HCT116 (cell line): ENCODE measurements around the gene ANKRD44. TPM values are rescaled to one million over a fixed set of nuclear protein-coding genes. Genes with fewer than 3 reads are reported as not detected.
A peak's percentile ranks its signal among the peaks of the same experiment; 100 is the strongest.

ENCODE experiments used
- ATAC-seq: fragments of 200-7000 bp; cut with Tn5 transposase; 2 replicates; pipeline ENCODE4 v1.9.1; 2020; ENCODE audit warnings: mild to moderate bottlenecking, moderate library complexity
- BruUV-seq: library from RNA; stranded (reverse); fragments of 400-500 nt; replicated peaks from 2 replicates; lab custom pipeline; 2021; lab: Mats Ljungman, UMichigan
- CTCF ChIA-PET: fragments of 300-600 bp; sonication (Branson Sonifier 250); formaldehyde crosslinking; loops from one replicate; lab custom pipeline; 2021; ENCODE audit warnings: antibody characterized with exemption; lab: Charles Lee
- POLR2A ChIA-PET: fragments of 300-600, 350-600 bp; sonication (Branson Sonifier 250); formaldehyde crosslinking; loops from one replicate; lab custom pipeline; 2021; ENCODE audit warnings: antibody characterized with exemption; lab: Charles Lee
- RAD21 ChIA-PET, 2 experiments: fragments of 300-600 bp; sonication (Branson Sonifier 250); formaldehyde crosslinking; loops; one replicate each; lab custom pipeline; 2023; ENCODE audit warnings: low total read pairs in 2 of 2; ENCODE audit not compliant: uncharacterized antibody in 2 of 2, unreplicated experiment in 2 of 2, low non-redundant PET in 1 of 2; lab: Charles Lee
- DNase-seq: peaks from one replicate; pipeline ENCODE4 v3.0.0-alpha.2; 2010; ENCODE audit warnings: low read depth, low spot score
- H2AFZ ChIP-seq: fragments of 200-600 bp; shearing (Covaris generic), sonication (generic); 2 replicates; pipeline ENCODE4 v1.6.1; 2017; ENCODE audit warnings: low read depth, mixed run types, mixed read lengths, antibody characterized with exemption, low read length; ENCODE audit not compliant: poor library complexity, severe bottlenecking
- H3K27ac ChIP-seq: 2 replicates; pipeline ENCODE4 v1.5.1; 2012; ENCODE audit warnings: low read depth, low read length
- H3K27me3 ChIP-seq: fragments of 200-600 bp; sonication (generic); 2 replicates; pipeline ENCODE4 v1.6.1; 2016; ENCODE audit warnings: mixed run types, low read length, mixed read lengths; ENCODE audit not compliant: insufficient read depth
- H3K36me3 ChIP-seq, 2 experiments: fragments of 200-500 bp in 1 of 2; fragments of 200-600 bp in 1 of 2; sonication (Bioruptor generic) in 1 of 2; sonication (generic) in 1 of 2; 2 replicates each; pipeline versions ENCODE4 v1.5.1 to v1.6.1; 2014 to 2016; ENCODE audit warnings: low read length in 2 of 2, inconsistent platforms in 1 of 2, mixed read lengths in 1 of 2, mixed run types in 1 of 2; ENCODE audit not compliant: insufficient read depth in 2 of 2, control insufficient read depth in 1 of 2
- H3K4me1 ChIP-seq, 2 experiments: fragments of 200-600 bp in 1 of 2; sonication (generic) in 1 of 2; 2 replicates each; pipeline versions ENCODE4 v1.5.1 to v1.6.1; 2012 to 2017; ENCODE audit warnings: low read length in 2 of 2, inconsistent platforms in 1 of 2, mild to moderate bottlenecking in 1 of 2, mixed read lengths in 1 of 2, mixed run types in 1 of 2, moderate library complexity in 1 of 2; ENCODE audit not compliant: insufficient read depth in 2 of 2, control insufficient read depth in 1 of 2
- H3K4me2 ChIP-seq: fragments of 200-600 bp; sonication (generic); 2 replicates; pipeline ENCODE4 v1.6.1; 2017; ENCODE audit warnings: mixed run types, low read length, mixed read lengths
- H3K4me3 ChIP-seq, 2 experiments: fragments of 200-600 bp in 1 of 2; sonication (generic) in 1 of 2; replicated peaks in 1 of 2; 2 replicates each; pipeline ENCODE4 v1.5.1; 2011 to 2016; ENCODE audit warnings: low read length in 2 of 2, control low read depth in 1 of 2, low read depth in 1 of 2, mild to moderate bottlenecking in 1 of 2, mixed read lengths in 1 of 2, mixed run types in 1 of 2
- H3K79me2 ChIP-seq: fragments of 200-600 bp; sonication (generic); 2 replicates; pipeline ENCODE4 v1.6.1; 2017; ENCODE audit warnings: mild to moderate bottlenecking, mixed run types, low read length, moderate library complexity, mixed read lengths; ENCODE audit not compliant: insufficient read depth
- H3K9ac ChIP-seq: fragments of 200-600 bp; sonication (generic); 2 replicates; pipeline ENCODE4 v1.6.1; 2016; ENCODE audit warnings: low read length, mixed read lengths
- H3K9me2 ChIP-seq: fragments of 200-600 bp; sonication (generic), shearing (Covaris generic); 2 replicates; pipeline ENCODE4 v1.6.1; 2017; ENCODE audit warnings: mixed run types, mild to moderate bottlenecking, moderate library complexity; ENCODE audit not compliant: insufficient read depth
- H3K9me3 ChIP-seq, 2 experiments: fragments of 200-500 bp in 1 of 2; fragments of 200-600 bp in 1 of 2; sonication (Bioruptor generic) in 1 of 2; sonication (generic) in 1 of 2; 2 replicates each; pipeline ENCODE4 v1.6.1; 2014 to 2017; ENCODE audit warnings: low read length in 2 of 2, mixed read lengths in 2 of 2, inconsistent platforms in 1 of 2, low read depth in 1 of 2, mild to moderate bottlenecking in 1 of 2, mixed run types in 1 of 2, moderate library complexity in 1 of 2; ENCODE audit not compliant: control insufficient read depth in 1 of 2, insufficient read depth in 1 of 2
- H4K20me1 ChIP-seq: fragments of 200-600 bp; sonication (generic), shearing (Covaris generic); 2 replicates; pipeline ENCODE4 v1.6.1; 2017; ENCODE audit warnings: mixed run types, mild to moderate bottlenecking, moderate library complexity; ENCODE audit not compliant: insufficient read depth
- CBX3 ChIP-seq: IDR thresholded peaks from 2 replicates; pipeline ENCODE4 v1.6.1; 2012; ENCODE audit warnings: low read depth
- CEBPB ChIP-seq: IDR thresholded peaks from 2 replicates; pipeline ENCODE4 v1.6.1; 2012; ENCODE audit warnings: low read depth
- EGR1 ChIP-seq: IDR thresholded peaks from 2 replicates; pipeline ENCODE4 v1.6.1; 2012; ENCODE audit warnings: low read depth
- ELF1 ChIP-seq: IDR thresholded peaks from 2 replicates; pipeline ENCODE4 v1.6.1; 2012; ENCODE audit warnings: low read depth, borderline replicate concordance
- EZH2 ChIP-seq: fragments of 200-600 bp; sonication (generic); IDR thresholded peaks from 2 replicates; pipeline ENCODE4 v1.6.1; 2017; ENCODE audit warnings: antibody characterized with exemption, mixed run types
- EZH2phosphoT487 ChIP-seq: fragments of 200-600 bp; IDR thresholded peaks from 2 replicates; pipeline ENCODE4 v1.6.1; 2018; ENCODE audit warnings: antibody characterized with exemption, borderline replicate concordance
- FOSL1 ChIP-seq: IDR thresholded peaks from 2 replicates; pipeline ENCODE4 v1.6.1; 2012; ENCODE audit warnings: low read depth
- JUND ChIP-seq: IDR thresholded peaks from 2 replicates; pipeline ENCODE4 v1.6.1; 2012
- POLR2A ChIP-seq: IDR thresholded peaks from 2 replicates; pipeline ENCODE4 v1.7.0; 2011; ENCODE audit warnings: borderline replicate concordance; ENCODE audit not compliant: insufficient read depth, insufficient read length; ENCODE audit errors: extremely low read depth
- POLR2AphosphoS5 ChIP-seq: IDR thresholded peaks from 2 replicates; pipeline ENCODE4 v1.6.1; 2011; ENCODE audit warnings: mild to moderate bottlenecking, low read depth, low read length, moderate library complexity
- RAD21 ChIP-seq: IDR thresholded peaks from 2 replicates; pipeline ENCODE4 v1.6.1; 2012; ENCODE audit warnings: low read depth, mild to moderate bottlenecking
- SP1 ChIP-seq: IDR thresholded peaks from 2 replicates; pipeline ENCODE4 v1.6.1; 2012; ENCODE audit warnings: low read depth
- SRF ChIP-seq: IDR thresholded peaks from 2 replicates; pipeline ENCODE4 v1.6.1; 2012; ENCODE audit warnings: low read depth
- TCF7L2 ChIP-seq: IDR thresholded peaks from 2 replicates; pipeline ENCODE4 v1.7.0; 2011; ENCODE audit warnings: borderline replicate concordance, inconsistent platforms; ENCODE audit not compliant: insufficient read depth, insufficient read length; ENCODE audit errors: extremely low read depth
- YY1 ChIP-seq: IDR thresholded peaks from 2 replicates; pipeline ENCODE4 v1.6.1; 2011; ENCODE audit warnings: low read length, low read depth, moderate library complexity, mild to moderate bottlenecking; ENCODE audit not compliant: insufficient replicate concordance; ENCODE audit errors: extremely low read depth
- ZFX ChIP-seq: fragments of 450-650 bp; IDR thresholded peaks from 2 replicates; pipeline ENCODE4 v1.6.1; 2017
- ZNF274 ChIP-seq: fragments of 200-500 bp; sonication (Bioruptor generic); IDR thresholded peaks from 2 replicates; pipeline ENCODE4 v1.6.1; 2014; ENCODE audit warnings: mild to moderate bottlenecking, low read depth, low read length, inconsistent platforms
- intact Hi-C: fragments of 100-400 bp; cut with micrococcal nuclease; formaldehyde crosslinking; loops from 2 replicates; pipeline ENCODE4 v1.10.0; 2022
- total RNA-seq: library from RNA; stranded (reverse); gene quantifications from one replicate; pipeline ENCODE4 v1.2.1, GENCODE V29; 2021; ENCODE audit not compliant: unreplicated experiment
- TF ChIP-seq, protein P1 (sequence below), 3 experiments: fragments of 200-600 bp in 1 of 3; sonication (generic) in 1 of 3; IDR thresholded peaks in 2 of 3; conservative IDR thresholded peaks in 1 of 3; 2 replicates each; pipeline ENCODE4 v1.5.1; 2012 to 2017; ENCODE audit warnings: low read depth in 2 of 3, low read length in 2 of 3, antibody characterized with exemption in 1 of 3, borderline replicate concordance in 1 of 3, control low read depth in 1 of 3, mild to moderate bottlenecking in 1 of 3, mixed read lengths in 1 of 3, mixed run types in 1 of 3, moderate library complexity in 1 of 3; ENCODE audit not compliant: insufficient read depth in 1 of 3
- TF ChIP-seq, protein P2 (sequence below): IDR thresholded peaks from 2 replicates; pipeline ENCODE4 v1.6.1; 2012; ENCODE audit warnings: low read depth

The ANKRD44 gene
- total RNA-seq, 1 experiment from 2014 or later: 2.7 TPM

DNA sequence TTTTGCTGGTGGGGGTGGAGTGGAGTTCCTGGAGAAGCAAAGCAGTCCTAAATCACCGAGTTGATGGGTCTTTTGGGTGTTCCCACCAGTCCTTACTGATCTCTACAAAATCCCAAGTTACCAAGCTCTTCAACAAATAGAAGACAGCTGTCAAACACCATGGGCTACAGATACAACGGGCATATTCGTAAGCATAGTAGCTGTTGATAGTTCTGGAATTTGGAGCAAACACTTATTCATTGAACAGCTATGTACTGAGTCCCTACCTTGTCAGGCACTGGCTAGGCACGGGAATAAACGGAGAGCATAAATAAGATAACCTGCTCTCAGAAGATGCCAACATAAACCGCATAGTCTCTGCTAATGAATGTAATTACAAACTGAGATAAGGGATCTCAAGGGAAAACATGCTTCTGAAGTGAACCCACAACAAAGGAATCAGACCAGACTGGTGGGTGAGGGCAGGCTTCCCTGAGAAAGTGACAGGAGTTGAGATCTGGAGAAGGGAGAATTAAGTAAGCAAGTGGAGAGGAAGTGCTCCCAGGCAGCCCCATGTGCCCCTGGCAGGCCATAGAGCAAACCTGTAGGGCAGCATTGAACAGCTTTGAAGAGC is 947 bp upstream of the ANKRD44 start:
- TF ChIP-seq, protein P1, sequence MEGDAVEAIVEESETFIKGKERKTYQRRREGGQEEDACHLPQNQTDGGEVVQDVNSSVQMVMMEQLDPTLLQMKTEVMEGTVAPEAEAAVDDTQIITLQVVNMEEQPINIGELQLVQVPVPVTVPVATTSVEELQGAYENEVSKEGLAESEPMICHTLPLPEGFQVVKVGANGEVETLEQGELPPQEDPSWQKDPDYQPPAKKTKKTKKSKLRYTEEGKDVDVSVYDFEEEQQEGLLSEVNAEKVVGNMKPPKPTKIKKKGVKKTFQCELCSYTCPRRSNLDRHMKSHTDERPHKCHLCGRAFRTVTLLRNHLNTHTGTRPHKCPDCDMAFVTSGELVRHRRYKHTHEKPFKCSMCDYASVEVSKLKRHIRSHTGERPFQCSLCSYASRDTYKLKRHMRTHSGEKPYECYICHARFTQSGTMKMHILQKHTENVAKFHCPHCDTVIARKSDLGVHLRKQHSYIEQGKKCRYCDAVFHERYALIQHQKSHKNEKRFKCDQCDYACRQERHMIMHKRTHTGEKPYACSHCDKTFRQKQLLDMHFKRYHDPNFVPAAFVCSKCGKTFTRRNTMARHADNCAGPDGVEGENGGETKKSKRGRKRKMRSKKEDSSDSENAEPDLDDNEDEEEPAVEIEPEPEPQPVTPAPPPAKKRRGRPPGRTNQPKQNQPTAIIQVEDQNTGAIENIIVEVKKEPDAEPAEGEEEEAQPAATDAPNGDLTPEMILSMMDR (IDR thresholded peaks at IDR 0.05 in 2 of 3, conservative IDR thresholded peaks at IDR 0.05 in 1 of 3; ENCODE audit: borderline replicate concordance in 1 of 3, insufficient read depth in 1 of 3, low read depth in 2 of 3, low read length in 2 of 3): no peak
- no peak for TF ChIP-seq JUND
- TF ChIP-seq RAD21: no peak
- TF ChIP-seq ZNF274: no peak
- no peak for TF ChIP-seq EGR1
- no peak for TF ChIP-seq ZFX
- no peak for TF ChIP-seq EZH2
- no peak for TF ChIP-seq TCF7L2
- TF ChIP-seq ELF1: no peak
- TF ChIP-seq CBX3: no peak
- no peak for TF ChIP-seq YY1
- TF ChIP-seq POLR2A: no peak
- TF ChIP-seq CEBPB: no peak
- no peak for TF ChIP-seq EZH2phosphoT487
- no peak for TF ChIP-seq SP1
- no peak for TF ChIP-seq FOSL1
- no peak for TF ChIP-seq POLR2AphosphoS5
- TF ChIP-seq SRF: no peak
- TF ChIP-seq, protein P2, sequence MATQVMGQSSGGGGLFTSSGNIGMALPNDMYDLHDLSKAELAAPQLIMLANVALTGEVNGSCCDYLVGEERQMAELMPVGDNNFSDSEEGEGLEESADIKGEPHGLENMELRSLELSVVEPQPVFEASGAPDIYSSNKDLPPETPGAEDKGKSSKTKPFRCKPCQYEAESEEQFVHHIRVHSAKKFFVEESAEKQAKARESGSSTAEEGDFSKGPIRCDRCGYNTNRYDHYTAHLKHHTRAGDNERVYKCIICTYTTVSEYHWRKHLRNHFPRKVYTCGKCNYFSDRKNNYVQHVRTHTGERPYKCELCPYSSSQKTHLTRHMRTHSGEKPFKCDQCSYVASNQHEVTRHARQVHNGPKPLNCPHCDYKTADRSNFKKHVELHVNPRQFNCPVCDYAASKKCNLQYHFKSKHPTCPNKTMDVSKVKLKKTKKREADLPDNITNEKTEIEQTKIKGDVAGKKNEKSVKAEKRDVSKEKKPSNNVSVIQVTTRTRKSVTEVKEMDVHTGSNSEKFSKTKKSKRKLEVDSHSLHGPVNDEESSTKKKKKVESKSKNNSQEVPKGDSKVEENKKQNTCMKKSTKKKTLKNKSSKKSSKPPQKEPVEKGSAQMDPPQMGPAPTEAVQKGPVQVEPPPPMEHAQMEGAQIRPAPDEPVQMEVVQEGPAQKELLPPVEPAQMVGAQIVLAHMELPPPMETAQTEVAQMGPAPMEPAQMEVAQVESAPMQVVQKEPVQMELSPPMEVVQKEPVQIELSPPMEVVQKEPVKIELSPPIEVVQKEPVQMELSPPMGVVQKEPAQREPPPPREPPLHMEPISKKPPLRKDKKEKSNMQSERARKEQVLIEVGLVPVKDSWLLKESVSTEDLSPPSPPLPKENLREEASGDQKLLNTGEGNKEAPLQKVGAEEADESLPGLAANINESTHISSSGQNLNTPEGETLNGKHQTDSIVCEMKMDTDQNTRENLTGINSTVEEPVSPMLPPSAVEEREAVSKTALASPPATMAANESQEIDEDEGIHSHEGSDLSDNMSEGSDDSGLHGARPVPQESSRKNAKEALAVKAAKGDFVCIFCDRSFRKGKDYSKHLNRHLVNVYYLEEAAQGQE: no peak
- peak overlapping the region; percentile 72 for H2AFZ ChIP-seq
- H3K9ac ChIP-seq: peak overlapping the region; percentile 51
- no peaks in the 10 kb centered on the region for H3K79me2 ChIP-seq
- H3K27me3 ChIP-seq: no peaks in the 10 kb centered on the region
- no TSS peak for BruUV-seq
- H3K36me3 ChIP-seq: no peaks in the 10 kb centered on the region
- no peaks in the 10 kb centered on the region for H4K20me1 ChIP-seq
- H3K9me3 ChIP-seq: no peaks in the 10 kb centered on the region
- intact Hi-C loops: no loop called here
- peaks cover 9 to 16% of the 10 kb centered on the region in 2 experiments; a peak in 3 of 4 replicates for H3K4me1 ChIP-seq
- H3K9me2 ChIP-seq: no peaks in the 10 kb centered on the region
- ATAC-seq (no peak), DNase-seq (no peak)
- ChIA-PET RAD21 (no interaction called here), POLR2A (no interaction called here), CTCF (interaction anchor here (1.0 kb wide), 1 partner anchor 198 kb away, joined by 3 read pairs; no protein-coding TSS in a partner anchor)
- peak overlapping the region; percentile 91 for H3K4me2 ChIP-seq
- peak overlapping the region; percentile 57 to 66 for H3K4me3 ChIP-seq
- no peak overlapping the region for H3K27ac ChIP-seq
